Fibroblast of villous mesenchyme (primary cell): ENCODE data around the gene RPTOR. TPM values are rescaled to one million over a fixed set of nuclear protein-coding genes. Genes with fewer than 3 reads are reported as not detected.

Experiments
- DNase-seq: peaks from one replicate; pipeline ENCODE4 v3.0.0-alpha.2; 2010; ENCODE audit warnings: low read depth
- H3K4me3 ChIP-seq: 2 replicates; pipeline ENCODE4 v1.5.1; 2011; ENCODE audit warnings: low read depth, mild to moderate bottlenecking, low read length
- total RNA-seq: library from RNA; depleted of rRNA; stranded (reverse); fragments of >200 nt; gene quantifications from 2 replicates; pipeline ENCODE4 v1.2.3, GENCODE V29; 2012
- TF ChIP-seq, protein P1 (sequence below): IDR thresholded peaks from 2 replicates; pipeline ENCODE4 v1.5.1; 2012; ENCODE audit warnings: low read depth, mild to moderate bottlenecking, low read length; ENCODE audit not compliant: insufficient read depth

Gene RPTOR
- total RNA-seq, 1 donor = 35.8 TPM

DNA sequence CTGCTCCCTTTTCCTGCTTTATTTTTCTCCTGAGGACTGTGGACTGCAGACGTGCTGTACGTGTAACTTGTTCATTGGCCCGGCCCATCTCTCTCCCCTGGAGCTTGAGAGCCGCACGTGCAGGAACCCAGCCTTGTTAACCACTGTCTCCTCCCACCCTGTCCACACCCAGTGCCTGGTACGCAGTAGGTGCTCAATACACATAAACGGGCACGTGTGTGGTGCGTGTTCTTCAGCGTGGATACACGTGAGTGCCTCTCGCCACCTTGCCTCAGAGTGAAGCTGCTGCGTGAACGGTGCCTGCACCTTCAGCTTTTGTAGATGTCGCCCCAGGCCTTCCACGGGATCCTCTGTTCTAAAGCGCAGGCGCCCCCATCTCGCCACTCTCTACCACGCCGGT lies 350.7 kb downstream of the RPTOR start:
- no peak for DNase-seq
- TF ChIP-seq, protein P1, sequence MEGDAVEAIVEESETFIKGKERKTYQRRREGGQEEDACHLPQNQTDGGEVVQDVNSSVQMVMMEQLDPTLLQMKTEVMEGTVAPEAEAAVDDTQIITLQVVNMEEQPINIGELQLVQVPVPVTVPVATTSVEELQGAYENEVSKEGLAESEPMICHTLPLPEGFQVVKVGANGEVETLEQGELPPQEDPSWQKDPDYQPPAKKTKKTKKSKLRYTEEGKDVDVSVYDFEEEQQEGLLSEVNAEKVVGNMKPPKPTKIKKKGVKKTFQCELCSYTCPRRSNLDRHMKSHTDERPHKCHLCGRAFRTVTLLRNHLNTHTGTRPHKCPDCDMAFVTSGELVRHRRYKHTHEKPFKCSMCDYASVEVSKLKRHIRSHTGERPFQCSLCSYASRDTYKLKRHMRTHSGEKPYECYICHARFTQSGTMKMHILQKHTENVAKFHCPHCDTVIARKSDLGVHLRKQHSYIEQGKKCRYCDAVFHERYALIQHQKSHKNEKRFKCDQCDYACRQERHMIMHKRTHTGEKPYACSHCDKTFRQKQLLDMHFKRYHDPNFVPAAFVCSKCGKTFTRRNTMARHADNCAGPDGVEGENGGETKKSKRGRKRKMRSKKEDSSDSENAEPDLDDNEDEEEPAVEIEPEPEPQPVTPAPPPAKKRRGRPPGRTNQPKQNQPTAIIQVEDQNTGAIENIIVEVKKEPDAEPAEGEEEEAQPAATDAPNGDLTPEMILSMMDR = no peak
- no peak overlapping the region for H3K4me3 ChIP-seq

GRCh38 chr17:80898716-80899115 lies 354.1 kb downstream of the RPTOR start:
- H3K4me3 ChIP-seq = no peak overlapping the region
- DNase-seq = no peak
- TF ChIP-seq, protein P1 = no peak

GRCh38 chr17:80899402-80900268 lies 355.0 kb downstream of the RPTOR start:
- H3K4me3 ChIP-seq = no peak overlapping the region
- TF ChIP-seq, protein P1 = peak; percentile 78
- peak; percentile 40 for DNase-seq

GRCh38 chr17:80901319-80901718 lies 356.7 kb downstream of the RPTOR start:
- TF ChIP-seq, protein P1 = no peak
- DNase-seq = no peak
- H3K4me3 ChIP-seq = no peak overlapping the region

- TF ChIP-seq, protein P1 = no peak
- no peak for DNase-seq
Measured at GRCh38 chr17:80902197-80902962, 357.7 kb downstream of the RPTOR start.

DNA sequence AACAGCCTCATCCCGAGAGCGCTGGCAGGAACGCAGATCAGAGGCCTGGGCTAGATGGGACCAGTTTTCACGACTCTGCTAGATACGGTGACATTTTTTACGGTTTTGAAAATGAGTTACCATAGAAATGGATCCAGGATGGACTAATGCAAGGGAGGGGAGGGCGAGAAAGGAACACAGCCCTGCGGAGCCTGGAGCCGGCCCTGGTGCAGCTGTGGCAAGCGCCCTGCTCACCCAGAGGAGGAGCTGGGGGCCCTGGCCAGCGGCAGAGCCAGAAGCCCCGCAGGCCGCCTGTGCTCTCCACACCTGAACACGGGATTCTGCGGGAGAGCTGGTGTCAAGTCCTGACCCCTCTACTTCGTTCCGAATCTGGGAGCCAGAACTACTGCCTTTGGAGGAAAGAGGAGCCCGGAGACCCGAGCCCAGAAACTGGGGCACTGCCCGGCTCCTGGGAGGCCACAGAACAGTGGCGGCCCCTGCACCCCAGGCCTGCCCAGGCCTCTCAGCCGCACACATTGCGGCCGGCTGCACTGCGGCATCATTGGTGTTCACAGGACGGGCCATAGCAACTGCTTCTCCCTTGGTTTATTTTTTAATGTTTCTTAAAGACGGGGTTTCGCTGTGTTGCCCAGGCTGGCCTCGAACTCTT lies 358.4 kb downstream of the RPTOR start:
- H3K4me3 ChIP-seq = no peak overlapping the region
- TF ChIP-seq, protein P1 = no peak
- DNase-seq = no peak

More at GRCh38 chr17:80902197-80902962, 357.7 kb downstream of the RPTOR start:
- no peak overlapping the region for H3K4me3 ChIP-seq
